ENCODE measurements around the gene PFKFB1. TPM values are rescaled to one million over a fixed set of nuclear protein-coding genes. Genes with fewer than 3 reads are reported as not detected.

The PFKFB1 gene
- total RNA-seq: not detected

GRCh38 chrX:54994099-54994498 is at the start of gene PFKFB1:
TSS of gene PFKFB1 (minus strand) at chrX:54994188. CDS start at chrX:54994007, 181 bp downstream.
- no peak for DNase-seq

- no peak for DNase-seq
Measured at GRCh38 chrX:55041514-55041913, 47.5 kb upstream of the PFKFB1 start.

- DNase-seq: no peak
Measured at GRCh38 chrX:55039471-55039870, 45.5 kb upstream of the PFKFB1 start.

GRCh38 chrX:55033429-55033828 is 39.4 kb upstream of the PFKFB1 start:
- no peak for DNase-seq

GRCh38 chrX:55030271-55031205 is 36.5 kb upstream of the PFKFB1 start, which contains the start of gene ALAS2:
TSS of gene ALAS2 (minus strand) at chrX:55030977. CDS start at chrX:55026000, 4,977 bp downstream.
- DNase-seq: no peak

- DNase-seq: no peak
Measured at GRCh38 chrX:55029291-55029690, 35.3 kb upstream of the PFKFB1 start.

GRCh38 chrX:55028611-55029010 is 34.6 kb upstream of the PFKFB1 start:
- DNase-seq: no peak

- DNase-seq: no peak
Measured at GRCh38 chrX:55028040-55028439, 34.1 kb upstream of the PFKFB1 start.

GRCh38 chrX:55026840-55027239 is 32.9 kb upstream of the PFKFB1 start:
- DNase-seq: no peak

- no peak for DNase-seq
Measured at GRCh38 chrX:55026143-55026542, 32.2 kb upstream of the PFKFB1 start.

- DNase-seq: no peak
Measured at GRCh38 chrX:55014897-55015299, 20.9 kb upstream of the PFKFB1 start.

- DNase-seq: no peak
Measured at GRCh38 chrX:55011294-55011693, 17.3 kb upstream of the PFKFB1 start.

- DNase-seq: no peak
Measured at GRCh38 chrX:55008571-55009358, 14.8 kb upstream of the PFKFB1 start.

GRCh38 chrX:55007656-55008055 is 13.7 kb upstream of the PFKFB1 start:
- no peak for DNase-seq

- no peak for DNase-seq
Measured at GRCh38 chrX:55006827-55007621, 13.0 kb upstream of the PFKFB1 start.

- DNase-seq: no peak
Measured at GRCh38 chrX:55005256-55005655, 11.3 kb upstream of the PFKFB1 start.

GRCh38 chrX:55004231-55004630 is 10.2 kb upstream of the PFKFB1 start:
- no peak for DNase-seq

- peak; percentile 82 for DNase-seq
Measured at GRCh38 chrX:54999717-55000598, 6.0 kb upstream of the PFKFB1 start, which contains the start of gene APEX2. TSS of gene APEX2 (plus strand) at chrX:55000363. CDS start at chrX:55000423, 60 bp downstream.

- no peak for DNase-seq
Measured at GRCh38 chrX:54995621-54996020, 1.6 kb upstream of the PFKFB1 start.

GRCh38 chrX:54994668-54995351 is 822 bp upstream of the PFKFB1 start:
- DNase-seq: no peak
